ENCODE results near the gene SLC12A9.
A peak's percentile ranks its signal among the peaks of the same experiment; 100 is the strongest.

Gene SLC12A9

GRCh38 chr7:100885440-100886141, 33.1 kb downstream of the SLC12A9 start:
- Mint-ChIP-seq H3K4me1 (peaks cover 75% of the 10 kb centered on the region), H3K36me3 (ENCODE audit: insufficient read depth) (peaks cover 73% of the 10 kb centered on the region), H3K9me3 (no peaks in the 10 kb centered on the region), H3K4me3 (peak overlapping the region; percentile 77), H3K27ac (ENCODE audit: low read depth) (peak overlapping the region; percentile 88), H3K27me3 (no peaks in the 10 kb centered on the region)
- no peak for DNase-seq (ENCODE audit: low spot score in 2 of 2)
- ATAC-seq (replicated peaks; ENCODE audit: extremely low read depth, poor library complexity, severe bottlenecking) = no peak

GRCh38 chr7:100886142-100886935, 33.8 kb downstream of the SLC12A9 start:
- Mint-ChIP-seq H3K9me3 (no peaks in the 10 kb centered on the region), H3K4me1 (peaks cover 70% of the 10 kb centered on the region), H3K27me3 (peaks cover 5% of the 10 kb centered on the region), H3K4me3 (peak overlapping the region; percentile 77), H3K36me3 (ENCODE audit: insufficient read depth) (peaks cover 67% of the 10 kb centered on the region), H3K27ac (ENCODE audit: low read depth) (peak overlapping the region; percentile 88)
- no peak for ATAC-seq (replicated peaks; ENCODE audit: extremely low read depth, poor library complexity, severe bottlenecking)
- DNase-seq (ENCODE audit: low spot score in 2 of 2) = no peak

GRCh38 chr7:100886936-100887515, 34.5 kb downstream of the SLC12A9 start:
- peaks cover 68% of the 10 kb centered on the region for H3K4me1 Mint-ChIP-seq
- ATAC-seq (replicated peaks; ENCODE audit: extremely low read depth, poor library complexity, severe bottlenecking) = no peak
- H3K4me3 Mint-ChIP-seq = peak overlapping the region; percentile 77
- no peaks in the 10 kb centered on the region for H3K9me3 Mint-ChIP-seq
- H3K27me3 Mint-ChIP-seq = peaks cover 12% of the 10 kb centered on the region
- DNase-seq (ENCODE audit: low spot score in 2 of 2) = no peak
- peak overlapping the region; percentile 88 for H3K27ac Mint-ChIP-seq (ENCODE audit: low read depth)
- peaks cover 60% of the 10 kb centered on the region for H3K36me3 Mint-ChIP-seq (ENCODE audit: insufficient read depth)

- peaks cover 55% of the 10 kb centered on the region for H3K36me3 Mint-ChIP-seq (ENCODE audit: insufficient read depth)
- H3K4me1 Mint-ChIP-seq = peaks cover 69% of the 10 kb centered on the region
- peak overlapping the region; percentile 77 for H3K4me3 Mint-ChIP-seq
- ATAC-seq (replicated peaks; ENCODE audit: extremely low read depth, poor library complexity, severe bottlenecking) = no peak
- DNase-seq (ENCODE audit: low spot score in 2 of 2) = peak in 1 of 2 donors; percentile 47
- H3K27ac Mint-ChIP-seq (ENCODE audit: low read depth) = peak overlapping the region; percentile 88
- H3K9me3 Mint-ChIP-seq = no peaks in the 10 kb centered on the region
- H3K27me3 Mint-ChIP-seq = peaks cover 19% of the 10 kb centered on the region
Measured at GRCh38 chr7:100887516-100888290, 35.2 kb downstream of the SLC12A9 start.

- H3K4me1 Mint-ChIP-seq = peaks cover 65% of the 10 kb centered on the region
- ATAC-seq (replicated peaks; ENCODE audit: extremely low read depth, poor library complexity, severe bottlenecking) (no peak), DNase-seq (ENCODE audit: low spot score in 2 of 2) (no peak)
- H3K27ac Mint-ChIP-seq (ENCODE audit: low read depth) = no peak overlapping the region
- peaks cover 24% of the 10 kb centered on the region for H3K27me3 Mint-ChIP-seq
- peaks cover 50% of the 10 kb centered on the region for H3K36me3 Mint-ChIP-seq (ENCODE audit: insufficient read depth)
- H3K4me3 Mint-ChIP-seq = peak overlapping the region; percentile 77
- H3K9me3 Mint-ChIP-seq = no peaks in the 10 kb centered on the region
Measured at GRCh38 chr7:100888291-100888987, 35.9 kb downstream of the SLC12A9 start.

- peak within 1 kb of the TSS; percentile 77 for H3K4me3 Mint-ChIP-seq
- ATAC-seq (replicated peaks; ENCODE audit: extremely low read depth, poor library complexity, severe bottlenecking) (no peak), DNase-seq (ENCODE audit: low spot score in 2 of 2) (peak in 1 of 2 donors; percentile 49)
- H3K4me1 Mint-ChIP-seq = peaks cover 62% of the 10 kb centered on the region
- peaks cover 45% of the 10 kb centered on the region for H3K36me3 Mint-ChIP-seq (ENCODE audit: insufficient read depth)
- H3K9me3 Mint-ChIP-seq = no peaks in the 10 kb centered on the region
- H3K27ac Mint-ChIP-seq (ENCODE audit: low read depth) = no peak within 1 kb of the TSS
- H3K27me3 Mint-ChIP-seq = peaks cover 30% of the 10 kb centered on the region
Measured at GRCh38 chr7:100888988-100889750, 36.7 kb downstream of the SLC12A9 start, which contains the start of gene UFSP1. Gene UFSP1, minus strand, starts transcription at chr7:100889715. Its CDS starts 444 bp downstream, at chr7:100889271.

GRCh38 chr7:100890653-100891567, 38.4 kb downstream of the SLC12A9 start:
- Mint-ChIP-seq H3K27me3 (peaks cover 38% of the 10 kb centered on the region), H3K36me3 (ENCODE audit: insufficient read depth) (peaks cover 32% of the 10 kb centered on the region), H3K4me3 (peak overlapping the region; percentile 77), H3K9me3 (no peaks in the 10 kb centered on the region), H3K27ac (ENCODE audit: low read depth) (no peak overlapping the region), H3K4me1 (peaks cover 47% of the 10 kb centered on the region)
- ATAC-seq (replicated peaks; ENCODE audit: extremely low read depth, poor library complexity, severe bottlenecking) (no peak), DNase-seq (ENCODE audit: low spot score in 2 of 2) (no peak)

- peaks cover 45% of the 10 kb centered on the region for H3K27me3 Mint-ChIP-seq
Measured at GRCh38 chr7:100891568-100892247, 39.2 kb downstream of the SLC12A9 start.

GRCh38 chr7:100892364-100893317, 40.1 kb downstream of the SLC12A9 start:
- Mint-ChIP-seq H3K9me3 (no peaks in the 10 kb centered on the region), H3K4me3 (peak overlapping the region; percentile 57), H3K27ac (ENCODE audit: low read depth) (no peak overlapping the region), H3K36me3 (ENCODE audit: insufficient read depth) (peaks cover 20% of the 10 kb centered on the region), H3K27me3 (peaks cover 48% of the 10 kb centered on the region), H3K4me1 (peaks cover 35% of the 10 kb centered on the region)
- DNase-seq (ENCODE audit: low spot score in 2 of 2) (no peak), ATAC-seq (replicated peaks; ENCODE audit: extremely low read depth, poor library complexity, severe bottlenecking) (no peak)

More at GRCh38 chr7:100891568-100892247, 39.2 kb downstream of the SLC12A9 start:
- no peak for DNase-seq (ENCODE audit: low spot score in 2 of 2)
- peak overlapping the region; percentile 57 for H3K4me3 Mint-ChIP-seq
- H3K27ac Mint-ChIP-seq (ENCODE audit: low read depth) = no peak overlapping the region
- no peaks in the 10 kb centered on the region for H3K9me3 Mint-ChIP-seq
- peaks cover 44% of the 10 kb centered on the region for H3K4me1 Mint-ChIP-seq
- peaks cover 27% of the 10 kb centered on the region for H3K36me3 Mint-ChIP-seq (ENCODE audit: insufficient read depth)
- no peak for ATAC-seq (replicated peaks; ENCODE audit: extremely low read depth, poor library complexity, severe bottlenecking)
